Kidney (tissue), 14 donors: ENCODE measurements around the gene MAMLD1. TPM values are rescaled to one million over a fixed set of nuclear protein-coding genes. Genes with fewer than 3 reads are reported as not detected.
A peak's percentile ranks its signal among the peaks of the same experiment; 100 is the strongest.

ENCODE experiments used
- DNase-seq, 5 donors: peaks; one replicate each; pipeline ENCODE4 v3.0.0-alpha.2; 2013 to 2020
- FAIRE-seq: peaks from 2 replicates; lab custom pipeline; 2012; peaks lifted over from hg19 to GRCh38; lab: Jason Lieb, UNC
- H3K27ac ChIP-seq, 2 donors: one replicate each; pipeline ENCODE4 v1.7.0; 2013; ENCODE audit warnings: low read depth in 2 of 2, low read length in 2 of 2, inconsistent platforms in 1 of 2
- H3K27me3 ChIP-seq: one replicate; pipeline ENCODE4 v1.7.1; 2013; ENCODE audit warnings: low read length, inconsistent platforms; ENCODE audit not compliant: control insufficient read depth, insufficient read depth
- H3K36me3 ChIP-seq, 3 donors: one replicate each; pipeline versions ENCODE4 v1.7.0 to v1.7.1; 2013; ENCODE audit warnings: low read length in 3 of 3, control low read depth in 1 of 3, inconsistent platforms in 1 of 3; ENCODE audit not compliant: insufficient read depth in 3 of 3, control insufficient read depth in 2 of 3
- H3K4me1 ChIP-seq, 3 donors: one replicate each; pipeline versions ENCODE4 v1.7.0 to v1.7.1; 2013; ENCODE audit warnings: low read length in 3 of 3, inconsistent platforms in 1 of 3, low read depth in 1 of 3; ENCODE audit not compliant: control insufficient read depth in 2 of 3, insufficient read depth in 2 of 3
- H3K4me3 ChIP-seq, 3 donors: one replicate each; pipeline versions ENCODE4 v1.7.0 to v1.8.1; 2013; ENCODE audit warnings: low read length in 3 of 3, control low read depth in 1 of 3, inconsistent platforms in 1 of 3
- H3K9ac ChIP-seq, 3 donors: one replicate each; pipeline versions ENCODE4 v1.7.0 to v1.7.1; 2013; ENCODE audit warnings: low read length in 3 of 3, control low read depth in 1 of 3, inconsistent platforms in 1 of 3
- H3K9me3 ChIP-seq, 3 donors: one replicate each; pipeline versions ENCODE4 v1.7.0 to v1.7.1; 2013; ENCODE audit warnings: low read length in 3 of 3, control low read depth in 1 of 3, inconsistent platforms in 1 of 3; ENCODE audit not compliant: control insufficient read depth in 2 of 3, insufficient read depth in 1 of 3
- intact Hi-C: fragments of 100-400 bp; cut with DNase I; formaldehyde crosslinking; loops from one replicate; pipeline ENCODE4 v1.11.1; 2022
- polyA plus RNA-seq: library from polyadenylated mRNA; stranded (reverse); fragments of 350-450 nt; fragmentation: Illumina TruSeq; extraction: RNeasy Lipid Tissue Mini Kit (QIAGEN cat#74804); gene quantifications from one replicate; pipeline ENCODE4 v1.2.3, GENCODE V29; 2014; ENCODE audit warnings: low read depth, low replicate concordance; ENCODE audit not compliant: insufficient read depth
- total RNA-seq: library from RNA; stranded (reverse); fragmentation: NEBNext Ultra II Directional; extraction: Animal tissue kit (Norgen Biotek cat#: 25700); gene quantifications from one replicate; pipeline ENCODE4 v1.2.1, GENCODE V29; 2021
- TF ChIP-seq, protein P1 (sequence below): IDR thresholded peaks from 3 replicates; pipeline ENCODE4 v1.5.1; 2012; ENCODE audit warnings: mild to moderate bottlenecking, moderate library complexity, borderline replicate concordance; ENCODE audit not compliant: insufficient read depth; ENCODE audit errors: extremely low read depth
- donor health status: control.
- donor health status: control.
- donor health status: control.
- donor health status: control.
- donor health status: control.
- donor health status: DM: yes; HTN: yes; CAD: no.
- donor health status: Normal renal cell carcinoma (clear cell type).

Gene MAMLD1
- total and polyA plus RNA-seq, 2 donors from 2014 or later, result 1.4 to 6.5 TPM

DNA sequence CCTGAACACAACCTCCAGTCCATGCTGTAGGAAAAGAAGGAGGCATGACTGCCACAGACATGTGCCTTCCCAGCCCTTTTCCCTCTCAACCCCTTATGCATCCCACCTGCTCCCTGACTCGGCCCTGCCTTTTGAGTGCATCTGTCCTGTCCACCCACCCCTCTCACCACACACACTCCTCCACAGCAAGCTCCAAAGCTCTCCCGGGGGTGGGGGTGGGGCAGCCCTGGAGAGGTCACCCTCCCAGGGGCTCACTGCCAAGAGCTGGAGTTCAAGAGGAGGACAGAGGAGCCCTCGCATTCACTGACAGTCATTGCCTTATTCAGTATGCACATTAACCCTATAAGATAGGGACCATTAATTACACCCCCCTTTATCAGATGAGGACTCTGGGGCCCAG is 46.6 kb upstream of the MAMLD1 start:
- no peak overlapping the region for H3K9ac ChIP-seq
- H3K4me1 ChIP-seq, result no peaks in the 10 kb centered on the region
- TF ChIP-seq, protein P1, sequence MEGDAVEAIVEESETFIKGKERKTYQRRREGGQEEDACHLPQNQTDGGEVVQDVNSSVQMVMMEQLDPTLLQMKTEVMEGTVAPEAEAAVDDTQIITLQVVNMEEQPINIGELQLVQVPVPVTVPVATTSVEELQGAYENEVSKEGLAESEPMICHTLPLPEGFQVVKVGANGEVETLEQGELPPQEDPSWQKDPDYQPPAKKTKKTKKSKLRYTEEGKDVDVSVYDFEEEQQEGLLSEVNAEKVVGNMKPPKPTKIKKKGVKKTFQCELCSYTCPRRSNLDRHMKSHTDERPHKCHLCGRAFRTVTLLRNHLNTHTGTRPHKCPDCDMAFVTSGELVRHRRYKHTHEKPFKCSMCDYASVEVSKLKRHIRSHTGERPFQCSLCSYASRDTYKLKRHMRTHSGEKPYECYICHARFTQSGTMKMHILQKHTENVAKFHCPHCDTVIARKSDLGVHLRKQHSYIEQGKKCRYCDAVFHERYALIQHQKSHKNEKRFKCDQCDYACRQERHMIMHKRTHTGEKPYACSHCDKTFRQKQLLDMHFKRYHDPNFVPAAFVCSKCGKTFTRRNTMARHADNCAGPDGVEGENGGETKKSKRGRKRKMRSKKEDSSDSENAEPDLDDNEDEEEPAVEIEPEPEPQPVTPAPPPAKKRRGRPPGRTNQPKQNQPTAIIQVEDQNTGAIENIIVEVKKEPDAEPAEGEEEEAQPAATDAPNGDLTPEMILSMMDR, result no peak
- H3K9me3 ChIP-seq, result no peaks in the 10 kb centered on the region
- H3K27me3 ChIP-seq, result no peaks in the 10 kb centered on the region
- FAIRE-seq, result no peak
- peak in 3 of 5 donors; percentile 10 to 59 (median 22) for DNase-seq
- no peak overlapping the region for H3K4me3 ChIP-seq
- intact Hi-C loops, result no loop called here
- H3K27ac ChIP-seq, result no peak overlapping the region
- no peaks in the 10 kb centered on the region for H3K36me3 ChIP-seq

DNA sequence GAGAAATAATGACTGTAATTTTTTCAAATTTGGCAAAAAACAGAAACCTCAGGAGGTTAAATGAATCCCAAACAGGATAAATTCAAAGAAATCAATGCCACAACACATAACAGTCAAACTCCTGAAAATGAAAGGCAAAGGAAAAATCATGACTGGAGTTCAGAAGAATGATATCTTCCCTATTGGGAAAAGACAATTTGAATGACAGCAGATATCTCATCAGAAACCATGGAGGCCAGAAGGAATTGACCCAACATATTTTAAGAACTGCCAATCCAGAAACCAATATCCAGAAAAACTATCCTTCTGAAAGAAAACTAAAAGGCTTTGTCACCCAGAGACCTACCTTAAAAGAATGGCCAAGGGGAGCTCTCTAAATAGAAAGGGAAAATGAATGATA is 40.1 kb upstream of the MAMLD1 start:
- intact Hi-C loops, result no loop called here
- FAIRE-seq (no peak), DNase-seq (no peak)
- no peak overlapping the region for H3K9ac ChIP-seq
- no peaks in the 10 kb centered on the region for H3K4me1 ChIP-seq
- H3K36me3 ChIP-seq, result no peaks in the 10 kb centered on the region
- TF ChIP-seq, protein P1, result no peak
- H3K27me3 ChIP-seq, result no peaks in the 10 kb centered on the region
- H3K27ac ChIP-seq, result no peak overlapping the region
- no peaks in the 10 kb centered on the region for H3K9me3 ChIP-seq
- no peak overlapping the region for H3K4me3 ChIP-seq

DNA sequence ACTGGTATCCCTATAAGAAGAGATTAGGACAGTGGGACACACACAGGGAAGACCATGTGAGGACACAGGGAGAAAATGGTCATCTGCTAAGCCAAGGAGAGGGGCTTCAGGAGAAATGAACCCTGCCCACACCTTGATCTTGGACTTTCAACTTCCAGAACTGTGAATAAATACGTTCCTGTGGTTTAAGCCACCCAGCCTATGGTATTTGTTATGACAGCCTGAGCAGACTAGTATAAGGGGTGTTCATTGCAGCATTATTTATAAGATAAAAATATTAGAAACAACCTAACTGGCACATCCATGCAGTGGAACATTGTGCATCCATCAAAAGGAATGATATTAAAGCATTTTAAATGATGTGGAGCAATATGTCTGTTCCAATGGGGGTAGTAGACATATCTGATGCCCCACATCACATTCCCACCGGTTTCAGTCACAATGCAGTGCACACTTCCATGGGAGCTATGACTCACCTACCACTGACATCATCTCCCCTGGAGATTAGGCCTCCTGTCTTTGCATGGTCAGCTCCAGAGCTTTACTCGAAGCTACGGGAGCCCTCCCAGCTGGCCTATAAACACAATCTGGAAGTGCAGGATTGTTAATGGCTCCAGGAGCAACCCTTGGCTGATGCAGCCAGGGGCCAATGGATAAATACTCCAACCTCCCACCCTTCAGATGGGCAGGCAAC is 38.9 kb upstream of the MAMLD1 start:
- no peaks in the 10 kb centered on the region for H3K27me3 ChIP-seq
- intact Hi-C loops, result no loop called here
- TF ChIP-seq, protein P1, result no peak
- H3K27ac ChIP-seq, result no peak overlapping the region
- H3K36me3 ChIP-seq, result no peaks in the 10 kb centered on the region
- no peak for FAIRE-seq
- DNase-seq, result no peak
- no peaks in the 10 kb centered on the region for H3K4me1 ChIP-seq
- no peak overlapping the region for H3K9ac ChIP-seq
- no peak overlapping the region for H3K4me3 ChIP-seq
- no peaks in the 10 kb centered on the region for H3K9me3 ChIP-seq
